Colon (tissue), 2 donors: ENCODE measurements around the gene SH3PXD2B.
"Not testable (repeated sequence)": the region's sequence is repeated elsewhere in the genome, so short reads cannot be mapped to it uniquely, and the experiment has no call there.

Experiments
- FAIRE-seq: peaks from 2 replicates; lab custom pipeline; 2012; peaks lifted over from hg19 to GRCh38; lab: Jason Lieb, UNC
- donor health status: control.
- donor health status: control.

The SH3PXD2B gene

GRCh38 chr5:172417983-172418630 lies 36.2 kb downstream of the SH3PXD2B start:
- FAIRE-seq: no peak

DNA sequence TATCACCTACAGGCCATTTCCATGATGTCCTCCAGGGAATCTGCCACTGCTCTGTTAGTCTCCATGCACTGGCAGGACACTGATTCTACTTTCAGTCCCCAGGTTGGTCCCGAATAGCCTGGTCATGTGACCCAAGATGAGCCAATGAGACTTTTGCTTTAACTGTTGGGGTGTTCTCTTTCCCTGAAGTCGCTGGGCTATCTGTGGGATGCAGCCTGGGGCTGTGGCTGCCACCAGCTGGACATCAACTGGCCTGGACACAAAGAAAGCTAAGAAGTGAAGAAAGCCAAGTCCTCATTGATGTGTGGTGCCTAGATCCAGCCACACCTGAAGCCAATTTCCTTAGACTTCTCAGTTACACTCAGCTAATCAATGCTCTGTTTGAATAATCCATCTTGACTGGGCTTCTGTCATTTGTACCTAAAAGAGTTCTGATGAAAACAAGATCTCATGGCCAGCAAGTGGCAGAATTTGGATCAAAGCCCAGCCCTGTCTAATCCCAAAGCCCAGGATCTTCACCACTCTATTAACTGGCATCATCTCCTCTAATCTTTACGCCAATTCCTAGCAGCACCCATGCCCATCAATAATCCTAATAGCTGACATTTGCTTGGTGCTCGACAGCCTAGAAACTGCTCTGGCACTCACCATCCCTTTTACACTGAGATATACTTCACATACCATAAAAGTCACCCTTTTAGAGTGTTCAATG lies 37.0 kb downstream of the SH3PXD2B start:
- no peak for FAIRE-seq

GRCh38 chr5:172415362-172416275 lies 38.7 kb downstream of the SH3PXD2B start:
- no peak for FAIRE-seq

- FAIRE-seq: no peak
These were observed 39.6 kb downstream of the SH3PXD2B start for GRCh38 chr5:172414531-172415361.

- FAIRE-seq: no peak
These were observed 40.6 kb downstream of the SH3PXD2B start for GRCh38 chr5:172413601-172414171.

DNA sequence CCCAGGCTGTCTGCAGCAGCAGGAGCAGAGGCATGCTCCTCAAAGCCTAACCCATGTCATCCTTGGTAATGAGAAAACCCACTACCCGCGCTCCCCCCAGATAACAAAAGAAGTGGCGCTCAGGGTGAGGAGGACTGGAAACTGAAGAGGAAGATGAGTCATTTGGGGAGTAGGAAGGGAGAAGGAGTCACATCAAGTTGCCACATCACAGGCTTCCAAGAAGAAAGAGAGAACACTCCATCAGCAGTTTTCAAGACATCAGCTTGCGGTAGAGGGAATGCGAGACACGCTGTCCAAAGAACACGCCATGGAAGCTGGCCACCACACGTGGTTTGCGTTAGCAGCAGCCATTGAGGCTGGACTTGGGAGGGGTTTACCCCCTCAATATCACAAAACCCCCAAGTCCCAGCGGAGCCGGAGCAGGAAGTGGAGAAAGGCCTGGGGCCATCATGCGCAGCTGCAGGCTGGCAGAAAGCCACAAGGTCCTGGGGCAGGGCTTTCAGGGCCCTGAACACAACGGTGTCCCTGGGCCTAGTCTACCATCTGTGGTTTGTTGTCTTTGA lies 41.5 kb downstream of the SH3PXD2B start:
- FAIRE-seq: no peak

DNA sequence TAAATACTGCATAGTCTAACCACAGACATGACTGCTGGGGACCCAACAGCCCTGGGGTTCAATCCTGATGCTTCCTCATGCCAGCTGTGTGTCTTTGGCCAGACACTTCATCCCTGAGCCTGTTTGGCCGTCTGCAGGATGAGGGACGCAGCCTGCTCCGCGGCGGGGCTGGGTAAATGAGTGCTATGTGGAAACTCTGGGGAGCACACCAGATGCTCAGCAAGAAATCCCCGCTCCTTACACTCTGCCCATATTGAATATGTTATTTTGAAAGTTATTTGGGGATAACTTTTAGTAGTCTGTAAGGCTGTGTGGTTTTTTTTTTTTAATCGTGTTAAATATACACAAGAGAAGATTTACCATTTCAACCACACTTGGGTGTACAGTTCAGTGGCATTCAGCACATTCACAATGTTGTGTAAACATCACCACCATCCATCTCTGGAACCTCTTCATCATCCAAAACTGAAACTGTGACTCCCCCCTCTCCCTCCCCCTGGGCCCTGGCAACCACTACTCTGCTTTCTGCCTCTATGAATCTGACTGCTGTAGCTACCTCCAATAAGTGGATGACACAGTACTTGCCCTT lies 42.7 kb downstream of the SH3PXD2B start:
- FAIRE-seq: no peak

DNA sequence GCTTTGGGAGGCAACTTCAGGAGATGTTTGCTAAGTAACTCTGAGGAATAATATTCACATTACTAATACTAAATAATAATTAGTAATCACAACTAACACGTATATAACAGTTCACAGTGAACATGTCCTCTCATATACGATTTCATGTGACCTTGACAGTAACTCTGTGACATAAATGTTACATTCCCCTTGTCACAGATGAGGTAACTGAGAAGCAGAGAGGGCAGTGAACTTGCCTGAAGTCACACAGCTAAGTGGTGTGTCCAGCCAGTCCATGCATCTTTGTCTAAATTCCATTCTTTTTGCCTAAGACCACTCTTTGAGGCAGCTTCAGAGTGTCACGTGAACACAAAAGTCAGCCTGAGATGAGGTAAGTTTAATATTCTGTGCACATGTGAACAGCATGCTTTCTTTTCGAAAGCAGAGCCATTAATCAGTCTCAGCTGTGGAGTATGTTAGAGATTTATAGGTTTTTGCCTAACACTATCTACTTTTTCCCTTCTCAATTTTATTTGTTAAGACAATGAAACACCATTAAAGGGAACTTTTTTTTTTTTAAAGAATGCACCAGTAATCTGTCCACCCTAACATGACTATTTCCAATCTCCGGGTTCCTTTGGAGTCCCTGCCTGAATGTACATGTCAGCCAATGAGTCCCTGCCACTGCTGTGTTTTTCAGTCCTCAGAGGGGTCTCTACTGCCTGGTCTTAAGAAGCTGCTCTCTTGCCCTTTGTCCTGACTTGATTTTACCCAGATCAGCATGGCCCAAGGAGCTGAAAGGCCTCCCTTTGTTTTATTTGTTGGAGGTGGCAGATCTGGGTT lies 43.5 kb downstream of the SH3PXD2B start:
- no peak for FAIRE-seq

- FAIRE-seq: no peak
These were observed 44.2 kb downstream of the SH3PXD2B start for GRCh38 chr5:172410160-172410559.

- not testable (repeated sequence) for FAIRE-seq
These were observed 44.8 kb downstream of the SH3PXD2B start for GRCh38 chr5:172409477-172409876.

- FAIRE-seq: no peak
These were observed 46.5 kb downstream of the SH3PXD2B start for GRCh38 chr5:172407822-172408221.

- FAIRE-seq: no peak
These were observed 47.1 kb downstream of the SH3PXD2B start for GRCh38 chr5:172407241-172407691.

DNA sequence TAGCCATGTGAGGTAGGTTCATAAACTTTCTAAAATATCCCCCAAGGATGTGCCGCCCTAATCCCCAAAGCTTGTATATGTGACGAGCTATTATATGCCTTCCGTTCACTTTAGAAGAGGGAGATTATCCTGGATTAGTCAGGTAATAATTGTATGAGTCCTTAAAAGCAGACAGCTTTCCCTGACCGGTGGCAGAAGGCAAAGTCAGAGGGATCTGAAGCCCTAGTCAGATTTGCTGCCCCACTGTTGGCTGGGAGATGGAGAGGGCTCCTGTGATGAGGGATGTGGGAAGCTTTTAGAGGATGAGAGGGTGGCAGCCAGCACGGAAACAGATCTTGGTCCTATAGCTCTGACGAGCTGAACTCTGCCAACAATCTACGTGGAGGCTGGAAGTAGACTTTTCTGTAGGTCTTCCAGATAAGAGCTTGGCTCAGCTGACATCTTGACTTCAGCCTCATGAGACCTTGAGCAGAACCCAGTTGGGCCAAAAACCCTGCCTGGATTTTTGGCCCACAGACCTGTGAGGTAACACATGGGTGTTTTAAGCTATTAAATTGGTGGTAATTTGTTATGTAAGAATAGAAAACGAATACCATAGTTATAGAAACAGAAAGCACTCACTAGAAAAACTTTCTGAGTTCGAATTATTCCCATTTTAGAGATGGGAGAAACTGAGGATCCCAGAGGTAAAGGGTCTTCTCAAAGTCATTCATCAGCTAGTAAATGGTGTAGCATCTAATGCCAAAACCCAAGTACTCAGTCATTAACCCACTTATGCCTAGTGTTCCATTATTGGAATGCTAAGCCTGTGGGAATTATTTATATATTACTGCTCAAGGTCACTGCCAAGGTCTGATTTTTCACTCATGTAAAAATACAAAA lies 48.9 kb downstream of the SH3PXD2B start:
- FAIRE-seq: no peak

DNA sequence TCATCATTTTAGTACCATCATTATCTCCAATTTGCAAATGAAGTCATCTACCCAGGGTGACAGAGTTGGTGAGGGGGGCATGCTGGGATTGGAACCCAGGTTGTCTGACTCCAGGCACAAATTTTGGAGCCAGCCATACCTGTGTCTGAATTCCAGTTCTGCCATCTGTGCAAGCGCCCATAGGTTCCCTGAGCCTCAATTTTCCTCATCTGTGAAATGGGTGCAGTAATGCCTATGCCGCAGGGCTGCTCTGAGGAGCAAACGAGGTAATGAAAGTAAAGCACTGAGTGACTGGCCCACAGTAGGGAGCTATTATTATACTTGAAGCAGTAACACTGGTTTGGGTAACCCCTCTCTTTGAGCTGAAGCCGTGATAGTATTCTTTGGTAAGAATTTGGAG lies 49.6 kb downstream of the SH3PXD2B start:
- no peak for FAIRE-seq

GRCh38 chr5:172403817-172404216 lies 50.5 kb downstream of the SH3PXD2B start:
- no peak for FAIRE-seq

GRCh38 chr5:172403189-172403796 lies 51.0 kb downstream of the SH3PXD2B start:
- no peak for FAIRE-seq

- FAIRE-seq: no peak
These were observed 51.7 kb downstream of the SH3PXD2B start for GRCh38 chr5:172402531-172403188.

DNA sequence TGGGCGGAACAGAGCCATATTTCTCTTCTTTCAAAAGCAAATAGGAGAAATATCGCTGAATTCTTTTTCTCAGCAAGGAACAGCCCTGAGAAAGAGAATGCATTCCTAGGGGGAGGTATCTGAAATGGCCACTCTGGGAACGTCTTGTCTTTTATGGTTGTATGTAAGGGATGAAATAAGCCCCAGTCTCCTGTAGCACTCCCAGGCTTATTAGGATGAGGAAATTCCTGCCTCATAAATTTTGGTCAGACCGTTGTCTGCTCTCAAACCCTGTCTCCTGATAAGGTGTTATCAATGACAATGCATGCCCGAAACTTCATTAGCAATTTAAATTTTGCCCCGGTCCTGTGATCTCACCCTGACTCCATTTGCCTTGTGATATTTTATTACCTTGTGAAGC lies 52.3 kb downstream of the SH3PXD2B start:
- FAIRE-seq: not testable (repeated sequence)
